AG08396 (cell line): ENCODE measurements around the gene CFAP20.

ENCODE experiments used
- DNase-seq: peaks from one replicate; pipeline ENCODE4 v3.0.0; 2012; ENCODE audit warnings: low spot score, mixed read lengths

CFAP20 gene

GRCh38 chr16:58124601-58124915 is 4.6 kb downstream of the CFAP20 start:
- no peak for DNase-seq

DNA sequence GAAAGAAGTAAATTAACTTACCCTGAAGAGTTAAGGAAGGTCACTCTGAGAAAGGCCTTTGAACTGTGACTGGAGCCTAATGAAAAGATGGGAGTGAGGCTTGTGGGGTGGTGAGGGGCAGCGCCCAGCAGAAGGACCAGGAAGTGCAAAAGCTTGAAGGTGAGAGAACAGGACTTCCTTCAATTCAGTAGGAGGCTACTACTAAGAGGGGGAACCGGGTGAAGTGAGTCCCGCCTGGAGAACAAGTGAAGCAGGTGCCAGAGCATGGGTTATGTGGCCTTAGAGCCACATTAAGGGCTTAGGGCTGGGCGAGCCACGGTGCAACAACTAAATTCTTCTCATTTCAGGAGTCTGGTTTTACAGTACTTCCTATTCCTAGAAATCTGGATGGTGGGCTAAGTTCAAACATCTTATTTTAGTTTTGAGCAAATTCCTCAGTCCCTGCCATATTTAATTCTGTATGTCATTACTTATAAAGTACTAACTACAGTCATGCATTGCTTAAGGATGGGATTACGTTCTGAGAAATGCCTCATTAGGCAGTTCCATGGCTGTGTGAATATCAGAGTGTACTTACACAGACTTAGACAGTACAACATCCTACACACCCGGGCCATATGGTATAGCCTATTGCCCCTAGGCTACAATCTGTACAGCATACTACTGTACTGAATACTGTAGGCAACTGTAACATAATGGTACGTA is 5.1 kb downstream of the CFAP20 start:
- no peak for DNase-seq

DNA sequence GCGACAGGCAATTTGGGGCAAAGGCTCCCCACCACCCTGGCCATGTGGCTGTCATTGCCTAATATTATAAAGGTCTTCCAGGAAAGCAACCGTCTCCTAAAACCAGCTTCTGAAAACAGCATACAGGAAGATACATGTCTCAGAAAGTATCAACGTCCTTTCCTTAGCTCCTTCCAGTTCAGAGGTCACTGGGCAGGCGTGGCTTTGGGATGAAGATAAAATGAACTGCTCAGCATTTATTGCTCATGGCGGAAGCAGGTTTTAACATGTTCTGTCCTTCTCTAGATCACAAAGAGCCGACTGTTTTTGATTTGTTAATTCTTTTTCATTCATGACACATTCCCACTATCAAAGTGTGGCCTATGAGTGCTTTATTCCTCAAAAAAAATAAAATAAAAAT is 8.0 kb downstream of the CFAP20 start:
- no peak for DNase-seq

- DNase-seq = no peak
These were observed 8.9 kb downstream of the CFAP20 start for GRCh38 chr16:58120234-58120633.

DNA sequence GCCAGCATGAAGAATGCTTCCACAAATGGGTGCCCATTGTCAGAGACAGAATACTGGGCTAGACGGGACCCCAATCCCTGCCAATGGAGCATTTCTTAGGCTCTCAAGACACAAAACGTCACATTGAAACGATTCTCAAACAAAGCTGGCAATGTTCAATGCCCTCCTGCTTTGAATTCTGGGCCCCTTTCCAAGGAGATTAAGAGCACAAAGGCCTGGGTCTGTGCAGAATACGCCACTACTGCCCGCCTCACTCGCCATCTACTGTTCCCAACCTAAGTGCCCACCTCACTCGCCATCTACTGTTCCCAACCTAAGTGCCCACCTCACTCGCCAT is 9.7 kb downstream of the CFAP20 start:
- DNase-seq = no peak

DNA sequence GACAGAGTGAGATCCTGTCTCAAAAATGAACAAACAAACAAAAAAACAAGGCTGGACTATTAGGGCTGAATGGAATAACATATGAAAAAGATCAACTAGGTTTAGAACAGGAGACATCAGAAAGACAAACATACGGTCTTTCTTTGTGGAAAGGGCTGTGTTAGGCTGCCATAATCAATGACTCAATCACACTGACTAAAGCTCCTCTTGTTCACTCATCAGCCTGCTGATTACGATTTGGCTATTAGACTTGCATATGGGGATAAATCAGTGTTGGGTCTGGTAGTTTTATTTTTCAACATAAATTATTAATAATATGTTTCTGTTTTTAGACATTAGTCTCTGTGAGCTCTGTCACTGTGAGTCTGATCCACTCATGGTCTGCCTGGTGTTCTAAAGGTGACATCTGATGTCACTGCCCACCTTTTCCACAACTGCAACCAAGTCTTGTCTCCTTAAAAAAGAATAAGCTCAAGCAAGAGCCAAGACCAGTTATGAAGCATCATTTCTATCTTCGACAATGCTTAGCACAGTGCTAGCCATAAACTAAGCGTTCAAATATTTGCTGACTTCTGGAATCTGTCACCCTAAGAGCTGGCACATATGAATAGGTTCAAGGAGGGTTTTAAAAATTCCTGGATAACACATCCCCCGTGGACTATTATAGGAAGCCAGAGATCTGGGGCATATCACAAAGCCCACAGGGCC is 10.2 kb downstream of the CFAP20 start:
- DNase-seq = no peak

DNA sequence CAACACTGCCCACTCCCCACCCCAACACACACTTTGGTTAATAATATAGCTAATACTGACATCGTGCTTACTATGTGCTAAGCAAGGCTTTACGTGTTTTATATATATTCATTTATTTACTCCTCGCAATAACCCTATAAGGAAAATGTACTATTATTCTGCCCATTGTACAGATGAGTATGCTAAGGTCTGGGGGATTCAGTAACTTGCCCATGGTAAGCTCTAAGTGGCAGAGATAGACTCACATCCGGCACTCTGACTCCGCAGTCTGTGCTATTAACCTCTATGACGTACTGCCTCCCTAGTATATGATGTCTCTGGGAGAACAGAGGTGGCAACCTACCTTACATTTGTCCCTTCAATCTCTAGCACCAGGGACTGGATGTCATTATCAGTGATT is 12.7 kb downstream of the CFAP20 start:
- DNase-seq = no peak

DNA sequence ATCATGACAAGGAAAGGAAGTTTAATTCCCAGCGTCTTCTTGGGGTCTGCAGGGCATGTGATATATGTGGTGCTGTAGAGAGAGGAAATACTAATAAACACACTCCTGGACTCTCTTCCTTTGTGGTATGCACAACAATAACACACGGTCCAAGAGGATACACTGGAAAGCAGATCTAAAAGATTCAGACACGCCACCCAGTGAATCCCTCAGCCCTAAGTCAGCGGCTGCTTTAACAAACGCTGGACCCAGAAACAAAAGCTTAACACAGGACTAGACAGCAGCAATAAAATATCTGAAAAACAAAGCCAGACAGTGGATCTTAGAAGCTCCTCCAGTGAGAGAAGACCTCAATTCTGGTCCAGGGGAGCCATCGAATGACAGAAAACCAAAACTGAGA is 13.1 kb downstream of the CFAP20 start:
- DNase-seq = no peak

DNA sequence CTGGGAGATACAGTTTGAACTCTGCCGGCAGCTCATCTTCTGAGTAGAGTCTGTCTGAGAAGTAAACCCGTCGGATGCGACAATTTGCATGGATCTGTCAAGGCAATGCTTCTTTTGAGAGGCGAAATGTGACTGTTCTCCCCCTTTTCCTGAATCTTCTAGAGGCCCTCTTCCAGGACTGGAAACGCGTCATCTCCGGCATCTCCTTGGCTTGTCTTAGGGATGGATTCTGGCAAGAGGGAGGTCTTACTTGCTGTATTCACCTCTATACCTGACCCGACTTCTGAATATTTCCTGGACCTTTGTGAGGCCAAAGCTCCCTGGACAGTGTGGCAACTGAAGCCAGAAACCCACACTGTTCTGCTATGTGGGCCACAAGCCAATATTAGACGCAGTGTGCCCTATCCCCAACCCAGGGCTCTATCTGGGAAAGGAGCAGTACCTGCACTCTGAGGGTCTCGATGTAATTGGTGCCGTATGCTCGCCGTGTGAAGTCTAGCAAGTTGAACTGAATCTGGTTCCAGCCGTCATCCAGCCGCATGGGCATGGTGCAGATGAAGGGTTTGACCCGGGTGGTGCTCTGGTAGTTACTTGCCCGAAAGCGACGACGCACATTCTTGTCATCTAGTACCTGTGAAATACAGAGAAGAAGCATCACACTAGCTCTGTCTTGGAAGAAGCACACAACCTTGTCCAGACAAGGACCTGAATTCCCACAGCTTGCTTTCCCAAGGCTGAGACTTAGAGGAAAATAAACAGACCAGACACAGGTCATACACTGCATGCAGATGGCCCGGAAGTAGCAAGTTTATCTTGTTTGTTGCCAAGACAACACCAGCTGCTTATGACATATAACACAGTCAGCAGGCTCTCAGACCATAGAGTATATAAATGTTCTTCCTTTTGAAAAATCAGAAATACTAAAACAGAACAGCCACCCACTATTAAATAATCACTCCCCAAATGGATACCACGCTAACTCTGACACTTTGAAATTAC is 14.1 kb downstream of the CFAP20 start:
- DNase-seq = no peak

DNA sequence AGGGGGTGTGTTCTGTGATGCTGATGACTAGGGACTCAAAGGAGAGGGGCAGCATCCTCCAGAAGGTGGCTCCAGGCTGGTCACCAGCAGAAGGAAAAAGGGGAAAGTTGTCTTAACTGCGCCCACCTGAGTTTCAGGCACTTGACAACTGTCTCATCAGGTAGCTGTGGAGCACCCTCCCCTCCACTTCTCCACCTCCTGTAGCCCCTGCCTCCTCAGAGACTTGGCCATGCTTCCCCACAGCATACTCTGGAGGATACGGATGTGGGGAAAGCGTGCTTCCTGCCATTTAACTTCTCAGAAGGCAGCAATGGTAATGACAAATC is 17.9 kb downstream of the CFAP20 start:
- no peak for DNase-seq

DNA sequence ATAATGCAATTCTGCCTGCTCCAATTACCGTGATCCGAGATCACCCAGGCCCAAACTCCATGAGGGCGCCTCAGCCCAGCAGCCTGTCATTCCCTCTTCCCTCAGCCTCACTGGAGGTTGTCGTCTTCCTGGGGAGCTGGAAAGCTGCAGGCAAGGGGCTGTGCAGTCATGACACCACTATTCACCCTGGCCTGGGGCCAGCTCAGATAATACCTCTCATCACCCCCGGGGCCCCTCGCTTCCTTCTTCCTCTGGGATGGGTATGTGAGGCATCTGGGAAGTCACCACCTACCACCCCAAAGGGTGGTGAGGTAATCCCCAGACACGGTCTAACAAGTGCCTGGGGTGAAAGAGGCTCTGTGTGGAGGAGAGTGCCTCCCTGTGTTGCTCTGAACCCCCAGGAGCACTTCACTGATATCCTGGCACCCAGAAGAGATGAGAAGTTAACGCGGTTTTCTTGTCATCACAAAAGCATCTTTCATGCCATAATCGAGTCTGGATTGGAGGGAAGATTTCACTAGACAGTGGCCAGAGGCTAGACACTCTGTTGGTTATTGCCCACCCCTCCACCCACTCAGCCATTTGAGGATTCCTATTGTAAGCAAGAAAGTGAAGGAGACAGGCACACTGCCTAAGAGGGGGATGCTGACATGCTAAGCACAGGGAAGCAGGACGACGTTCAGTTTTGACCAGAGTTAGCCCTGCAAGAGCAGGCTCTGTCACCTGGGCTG is 18.4 kb downstream of the CFAP20 start:
- no peak for DNase-seq

- no peak for DNase-seq
These were observed 19.3 kb downstream of the CFAP20 start for GRCh38 chr16:58109881-58110280.

DNA sequence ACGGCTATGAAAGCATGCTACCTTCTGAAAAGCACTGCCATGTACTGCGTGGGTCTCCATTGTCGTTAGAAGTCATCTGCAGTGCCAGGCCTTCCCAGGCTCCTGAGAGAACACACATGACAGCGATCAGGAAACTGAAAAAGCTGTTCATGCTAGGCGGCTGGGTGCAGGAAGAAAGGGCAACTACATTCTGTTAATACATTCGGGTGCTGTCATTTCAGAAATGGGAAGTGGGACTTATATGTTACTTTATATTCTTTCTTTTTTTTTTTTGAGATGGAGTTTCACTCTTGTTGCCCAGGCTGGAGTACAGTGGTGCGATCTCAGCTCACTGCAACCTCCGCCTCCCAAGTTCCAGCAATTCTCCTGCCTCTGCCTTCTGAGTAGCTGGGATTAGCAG is 19.9 kb downstream of the CFAP20 start:
- no peak for DNase-seq

DNA sequence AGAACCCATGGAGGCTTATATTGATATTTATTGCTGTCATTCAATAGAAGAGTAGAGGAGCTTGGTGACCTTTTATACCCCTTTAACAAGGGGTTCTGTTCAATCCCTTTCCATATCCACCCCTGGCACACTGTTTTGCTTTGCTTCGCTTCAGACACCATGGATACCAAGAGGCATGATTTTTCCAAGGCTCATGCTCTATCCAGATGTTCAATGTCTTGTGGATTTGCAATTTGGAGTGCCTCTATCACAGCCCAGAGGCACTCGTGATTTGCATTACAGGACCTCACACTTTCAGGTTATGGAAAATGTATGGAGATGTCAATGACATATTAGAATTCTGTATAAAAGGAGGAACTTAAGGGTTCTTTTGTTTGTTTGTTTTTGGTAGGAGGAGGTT is 21.5 kb downstream of the CFAP20 start:
- DNase-seq = no peak

DNA sequence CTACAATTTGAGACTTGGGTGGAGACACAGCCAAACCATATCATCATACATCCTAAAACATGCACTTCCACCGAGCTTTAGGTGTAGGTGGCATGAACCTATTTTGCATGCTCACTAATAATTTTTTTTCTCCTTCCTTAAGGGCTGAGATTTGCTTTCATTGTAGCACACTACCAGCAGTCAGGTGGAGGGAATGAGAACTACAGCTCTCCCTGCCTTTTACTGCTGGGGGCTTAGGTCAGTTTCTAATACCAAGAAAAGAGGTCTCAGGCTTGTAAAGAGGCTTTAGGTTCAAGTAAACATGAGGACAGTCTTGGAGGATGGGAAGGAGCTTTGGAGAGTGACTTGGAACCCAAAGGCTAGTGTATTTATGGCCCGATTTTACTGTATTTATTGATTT is 22.0 kb downstream of the CFAP20 start:
- DNase-seq = no peak

- DNase-seq = no peak
These were observed 23.6 kb downstream of the CFAP20 start for GRCh38 chr16:58105631-58106030.

GRCh38 chr16:58102665-58103392 is 26.4 kb downstream of the CFAP20 start:
- no peak for DNase-seq

DNA sequence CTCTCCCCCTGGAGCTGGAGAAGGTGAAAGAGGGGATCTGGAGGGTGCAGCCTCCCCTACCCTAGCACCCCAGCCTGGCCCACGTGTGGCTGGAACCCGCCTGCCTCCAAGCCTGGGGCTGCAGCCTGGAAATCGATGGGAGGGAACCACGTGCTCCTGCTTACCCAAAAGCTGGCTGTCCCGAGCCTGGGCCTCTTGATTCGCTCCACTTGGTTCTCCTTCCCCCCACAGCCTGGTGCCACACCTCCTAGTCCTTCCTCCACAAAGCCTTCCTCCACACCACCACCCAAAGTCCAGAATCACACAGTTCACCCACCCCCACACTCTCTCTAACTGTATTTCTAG is 29.3 kb downstream of the CFAP20 start:
- no peak for DNase-seq

DNA sequence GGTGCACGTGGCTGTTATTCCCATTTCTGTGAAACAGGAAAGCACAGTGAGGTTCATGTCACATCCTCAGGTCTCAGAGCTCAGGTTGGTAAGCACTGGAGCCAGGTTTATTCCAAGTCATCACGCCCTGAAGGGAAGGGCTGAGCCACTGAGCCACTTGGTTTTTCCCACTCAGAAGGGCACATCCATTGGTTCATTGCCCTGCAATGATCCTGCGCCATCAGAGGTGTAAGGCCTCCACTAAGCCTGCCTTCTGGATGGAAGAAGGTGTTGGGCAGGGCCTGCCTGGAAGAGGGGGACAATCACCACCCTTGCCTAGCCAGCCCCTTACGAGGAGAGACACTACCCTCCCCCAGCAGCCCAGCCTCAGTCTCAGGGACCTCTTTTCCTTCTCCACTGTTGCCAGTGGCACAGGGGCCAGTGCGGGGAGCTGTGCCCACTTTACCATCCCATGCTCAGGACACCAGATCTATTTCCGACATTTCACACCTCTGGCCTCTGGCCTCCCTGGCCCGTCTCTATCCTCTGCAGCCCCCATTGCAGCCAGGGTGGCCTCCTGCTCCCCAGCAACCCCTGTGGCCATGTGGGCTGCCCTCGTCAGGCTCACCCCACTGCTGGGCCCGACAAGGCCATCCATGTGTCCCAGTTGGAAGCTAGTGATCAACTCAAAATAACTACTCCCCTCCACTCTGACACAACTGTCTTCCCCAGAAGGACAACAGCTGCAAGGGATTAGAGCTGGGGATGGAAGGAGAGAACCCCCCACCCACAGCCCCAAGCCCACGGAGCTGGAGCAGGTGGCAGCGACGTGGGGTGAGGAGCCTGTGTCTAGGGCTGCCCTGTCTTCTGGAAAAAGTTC is 29.9 kb downstream of the CFAP20 start:
- DNase-seq = no peak

DNA sequence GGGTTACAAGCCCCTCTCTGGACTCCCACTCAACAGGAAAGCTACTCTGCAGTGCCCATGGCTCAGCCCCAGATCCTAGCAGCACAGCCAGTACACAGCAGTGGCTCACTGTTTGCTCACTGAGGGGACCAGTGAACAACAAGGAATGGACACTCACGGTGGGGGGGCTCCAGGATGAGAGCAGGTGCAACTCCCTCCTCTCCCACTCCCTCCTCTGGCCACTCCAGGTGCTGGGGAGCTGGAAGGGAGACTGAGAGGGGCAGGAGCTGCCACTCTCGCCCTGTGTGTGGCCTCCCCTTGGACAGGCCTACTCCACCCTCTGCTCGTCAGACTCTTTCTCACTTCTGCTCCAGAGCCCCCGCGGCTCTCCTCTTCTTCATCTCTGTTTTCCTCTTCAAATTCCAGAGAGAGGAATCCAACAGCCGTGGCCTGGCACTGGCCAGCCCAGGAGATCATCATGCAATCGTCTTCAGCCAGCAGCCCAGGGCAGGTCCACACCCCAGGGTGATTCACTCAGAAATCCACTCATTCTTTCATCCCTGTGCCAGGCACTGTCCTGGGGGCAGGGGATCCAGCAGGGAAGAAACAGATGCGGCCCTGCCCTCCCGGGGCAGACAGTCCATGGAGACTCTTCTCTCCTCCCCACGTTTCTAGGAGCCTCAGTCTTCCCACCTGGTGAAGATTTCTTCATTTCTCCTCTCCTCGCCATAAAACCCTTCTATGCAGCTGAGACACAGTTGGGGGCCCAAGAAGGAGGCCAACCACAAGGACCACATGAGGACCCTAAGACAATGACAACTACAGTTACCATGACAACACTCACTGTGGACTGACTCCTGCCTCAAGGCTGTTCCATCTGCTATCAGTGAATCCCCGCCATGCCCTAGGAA is 30.7 kb downstream of the CFAP20 start:
- peak; percentile 51 for DNase-seq
